Lower lobe of right lung (tissue), 2 donors: Measurements from ENCODE around the gene XYLB. TPM values are rescaled to one million over a fixed set of nuclear protein-coding genes. Genes with fewer than 3 reads are reported as not detected.

Source experiments
- ATAC-seq, 2 donors: fragments of 200-7000 bp; cut with Tn5 transposase; one replicate each; pipeline ENCODE4 v1.9.1; 2020 to 2022; ENCODE audit warnings: mild to moderate bottlenecking in 2 of 2, moderate library complexity in 2 of 2
- DNase-seq: peaks from one replicate; pipeline ENCODE4 v3.0.0-alpha.2; 2020
- H3K27ac ChIP-seq: fragments of 200-600 bp; one replicate; pipeline ENCODE4 v1.8.0; 2022
- H3K27me3 ChIP-seq: fragments of 200-600 bp; one replicate; pipeline ENCODE4 v1.8.0; 2022; ENCODE audit warnings: low read depth
- H3K36me3 ChIP-seq: fragments of 200-600 bp; one replicate; pipeline ENCODE4 v1.8.0; 2022; ENCODE audit warnings: mild to moderate bottlenecking
- H3K4me1 ChIP-seq: fragments of 200-600 bp; one replicate; pipeline ENCODE4 v1.8.0; 2022
- H3K4me3 ChIP-seq: fragments of 200-600 bp; one replicate; pipeline ENCODE4 v1.8.0; 2022; ENCODE audit warnings: mild to moderate bottlenecking
- H3K9me3 ChIP-seq: fragments of 200-600 bp; one replicate; pipeline ENCODE4 v1.8.0; 2022
- CTCF ChIP-seq: fragments of 200-600 bp; IDR thresholded peaks from one replicate; pipeline ENCODE4 v1.8.0; 2022; ENCODE audit warnings: antibody characterized with exemption, mild to moderate bottlenecking
- intact Hi-C: fragments of 100-400 bp; cut with DNase I; formaldehyde crosslinking; loops from one replicate; pipeline ENCODE4 v1.11.0; 2022
- total RNA-seq: library from RNA; stranded (reverse); fragmentation: NEBNext Ultra II Directional; extraction: Animal tissue kit (Norgen Biotek cat#: 25700); gene quantifications from one replicate; pipeline ENCODE4 v1.2.1, GENCODE V29; 2021
- donor health status: DM: no; HTN: yes; CAD: no; lungs with severe emphysema.

The XYLB gene
- total RNA-seq, 1 donor from 2014 or later: 2.7 TPM

GRCh38 chr3:38392604-38393163, 46.1 kb downstream of the XYLB start:
- Histone ChIP-seq H3K9me3 (peaks cover 1% of the 10 kb centered on the region), H3K4me3 (no peak overlapping the region), H3K27me3 (no peaks in the 10 kb centered on the region), H3K4me1 (no peaks in the 10 kb centered on the region), H3K36me3 (no peaks in the 10 kb centered on the region), H3K27ac (no peak overlapping the region)
- ATAC-seq: no peak
- DNase-seq: no peak
- intact Hi-C loops: no loop called here
- TF ChIP-seq CTCF: no peak

- DNase-seq: no peak
- no peak overlapping the region for H3K4me3 ChIP-seq
- no peaks in the 10 kb centered on the region for H3K27me3 ChIP-seq
- H3K27ac ChIP-seq: no peak overlapping the region
- peaks cover 6% of the 10 kb centered on the region for H3K36me3 ChIP-seq
- H3K9me3 ChIP-seq: no peaks in the 10 kb centered on the region
- no peak for ATAC-seq
- TF ChIP-seq CTCF: no peak
- H3K4me1 ChIP-seq: no peaks in the 10 kb centered on the region
- intact Hi-C loops: no loop called here
Observed at GRCh38 chr3:38396239-38396638, 49.7 kb downstream of the XYLB start.

- Histone ChIP-seq H3K4me1 (no peaks in the 10 kb centered on the region), H3K4me3 (no peak overlapping the region), H3K27ac (no peak overlapping the region), H3K36me3 (peaks cover 12% of the 10 kb centered on the region), H3K27me3 (no peaks in the 10 kb centered on the region), H3K9me3 (no peaks in the 10 kb centered on the region)
- ATAC-seq: no peak
- no peak for TF ChIP-seq CTCF
- DNase-seq: no peak
- intact Hi-C loops: no loop called here
Observed at GRCh38 chr3:38396861-38397260, 50.3 kb downstream of the XYLB start.

- ATAC-seq: no peak
- intact Hi-C loops: no loop called here
- no peak for TF ChIP-seq CTCF
- no peaks in the 10 kb centered on the region for H3K9me3 ChIP-seq
- H3K27ac ChIP-seq: no peak overlapping the region
- peaks cover 12% of the 10 kb centered on the region for H3K36me3 ChIP-seq
- no peak for DNase-seq
- no peaks in the 10 kb centered on the region for H3K4me1 ChIP-seq
- H3K27me3 ChIP-seq: no peaks in the 10 kb centered on the region
- no peak overlapping the region for H3K4me3 ChIP-seq
Observed at GRCh38 chr3:38397320-38397719, 50.7 kb downstream of the XYLB start.

GRCh38 chr3:38401246-38401962, 54.8 kb downstream of the XYLB start:
- H3K4me1 ChIP-seq: no peaks in the 10 kb centered on the region
- DNase-seq (no peak), ATAC-seq (no peak)
- H3K27ac ChIP-seq: no peak overlapping the region
- no peaks in the 10 kb centered on the region for H3K27me3 ChIP-seq
- peaks cover 12% of the 10 kb centered on the region for H3K36me3 ChIP-seq
- no peak overlapping the region for H3K4me3 ChIP-seq
- TF ChIP-seq CTCF: no peak
- no peaks in the 10 kb centered on the region for H3K9me3 ChIP-seq
- intact Hi-C loops: no loop called here
